Lower leg skin (tissue), 4 donors: ENCODE data around the gene RAD54L. TPM values are rescaled to one million over a fixed set of nuclear protein-coding genes. Genes with fewer than 3 reads are reported as not detected.

Source experiments
- DNase-seq, 2 donors: peaks; one replicate each; pipeline ENCODE4 v3.0.0-alpha.2; 2019; ENCODE audit warnings: low spot score in 2 of 2
- H3K4me3 ChIP-seq: fragments of 200-600 bp; sonication (generic); 2 replicates; pipeline ENCODE4 v1.5.1; 2017; ENCODE audit warnings: mild to moderate bottlenecking, low read depth; ENCODE audit not compliant: poor library complexity, severe bottlenecking
- POLR2A ChIP-seq, 2 donors: fragments of 450-650 bp; IDR thresholded peaks; one replicate each; pipeline ENCODE4 v1.6.1; 2016 to 2017; ENCODE audit warnings: antibody characterized with exemption in 2 of 2, mild to moderate bottlenecking in 1 of 2, moderate library complexity in 1 of 2
- WGBS, 2 donors: methylation state at CpG; one replicate each; pipeline ENCODE4 v1.1.5; 2018; 5-methylcytosine and 5-hydroxymethylcytosine counted together
- intact Hi-C: fragments of 100-400 bp; cut with DNase I; formaldehyde crosslinking; loops from one replicate; pipeline ENCODE4 v1.15.0; 2023; ENCODE audit warnings: low total_unique reads
- total RNA-seq, 4 donors: library from RNA; depleted of rRNA; stranded (reverse); fragments of >200 nt; gene quantifications; one replicate each; pipeline ENCODE4 v1.1.0, GENCODE V29; 2016
- TF ChIP-seq, protein P1 (sequence below), 3 donors: fragments of 450-650 bp; IDR thresholded peaks; one replicate each; pipeline ENCODE4 v1.5.1; 2016; ENCODE audit warnings: antibody characterized with exemption in 3 of 3, mild to moderate bottlenecking in 3 of 3, moderate library complexity in 2 of 3

RAD54L gene
- total RNA-seq, 4 donors from 2014 or later: 0.19 to 0.89 (median 0.47) TPM

DNA sequence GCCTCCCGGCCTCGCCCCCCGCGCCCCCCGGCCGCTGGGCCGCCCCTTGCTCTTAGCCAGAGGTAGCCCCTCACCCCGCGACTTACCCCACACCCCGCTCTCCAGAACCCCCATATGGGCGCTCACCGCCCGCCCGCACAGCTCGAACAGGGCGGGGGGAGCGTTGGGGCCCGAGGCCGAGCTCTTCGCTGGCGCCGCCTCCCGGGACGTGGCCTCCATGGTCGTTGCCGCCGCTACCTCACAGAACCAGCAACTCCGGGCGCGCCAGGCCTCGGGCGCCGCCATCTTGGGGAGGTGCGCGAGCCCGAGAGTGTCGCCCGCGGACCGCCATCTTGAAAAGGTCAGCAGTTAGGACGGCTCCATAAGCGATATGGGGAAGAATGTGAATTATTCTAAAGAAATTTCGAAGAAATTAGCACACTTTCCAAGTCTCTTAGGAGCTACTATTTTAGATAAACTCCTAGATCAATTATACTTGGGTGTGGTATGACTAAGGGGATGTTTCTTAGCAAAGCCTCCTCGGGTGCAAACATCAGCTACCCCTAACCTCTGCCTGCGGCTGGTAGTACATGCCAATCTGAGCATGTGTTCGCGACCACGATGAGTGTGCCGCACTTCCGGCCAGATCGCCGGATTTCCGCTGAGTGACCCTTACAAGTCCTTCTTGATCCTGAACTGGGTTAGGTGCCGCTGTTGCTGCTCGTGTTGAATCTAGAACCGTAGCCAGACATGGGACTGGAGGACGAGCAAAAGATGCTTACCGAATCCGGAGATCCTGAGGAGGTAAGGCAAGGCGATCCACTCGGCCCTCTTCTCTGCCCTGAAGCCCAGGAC, 55.7 kb downstream of the RAD54L start, which contains the start of the genes LRRC41 and UQCRH:
Gene LRRC41, minus strand, starts transcription at position 579 of the 834 bp plus-strand sequence. Its CDS starts 294 bp downstream, at position 285.
Gene UQCRH, plus strand, starts transcription at position 661 of the 834 bp plus-strand sequence. Its CDS starts 69 bp downstream, at position 730.
- peak in 1 of 2 donors; percentile 49 for TF ChIP-seq POLR2A (IDR thresholded peaks at IDR 0.05)
- TF ChIP-seq, protein P1, sequence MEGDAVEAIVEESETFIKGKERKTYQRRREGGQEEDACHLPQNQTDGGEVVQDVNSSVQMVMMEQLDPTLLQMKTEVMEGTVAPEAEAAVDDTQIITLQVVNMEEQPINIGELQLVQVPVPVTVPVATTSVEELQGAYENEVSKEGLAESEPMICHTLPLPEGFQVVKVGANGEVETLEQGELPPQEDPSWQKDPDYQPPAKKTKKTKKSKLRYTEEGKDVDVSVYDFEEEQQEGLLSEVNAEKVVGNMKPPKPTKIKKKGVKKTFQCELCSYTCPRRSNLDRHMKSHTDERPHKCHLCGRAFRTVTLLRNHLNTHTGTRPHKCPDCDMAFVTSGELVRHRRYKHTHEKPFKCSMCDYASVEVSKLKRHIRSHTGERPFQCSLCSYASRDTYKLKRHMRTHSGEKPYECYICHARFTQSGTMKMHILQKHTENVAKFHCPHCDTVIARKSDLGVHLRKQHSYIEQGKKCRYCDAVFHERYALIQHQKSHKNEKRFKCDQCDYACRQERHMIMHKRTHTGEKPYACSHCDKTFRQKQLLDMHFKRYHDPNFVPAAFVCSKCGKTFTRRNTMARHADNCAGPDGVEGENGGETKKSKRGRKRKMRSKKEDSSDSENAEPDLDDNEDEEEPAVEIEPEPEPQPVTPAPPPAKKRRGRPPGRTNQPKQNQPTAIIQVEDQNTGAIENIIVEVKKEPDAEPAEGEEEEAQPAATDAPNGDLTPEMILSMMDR (IDR thresholded peaks at IDR 0.05): no peak
- WGBS, 2 donors: 1 to 2% methylated on average over 30 to 61 of the region's 61 CpGs
- intact Hi-C loops: no loop called here
- peak; percentile 94 to 99 for DNase-seq
- H3K4me3 ChIP-seq: peak within 1 kb of the TSS; percentile 92

DNA sequence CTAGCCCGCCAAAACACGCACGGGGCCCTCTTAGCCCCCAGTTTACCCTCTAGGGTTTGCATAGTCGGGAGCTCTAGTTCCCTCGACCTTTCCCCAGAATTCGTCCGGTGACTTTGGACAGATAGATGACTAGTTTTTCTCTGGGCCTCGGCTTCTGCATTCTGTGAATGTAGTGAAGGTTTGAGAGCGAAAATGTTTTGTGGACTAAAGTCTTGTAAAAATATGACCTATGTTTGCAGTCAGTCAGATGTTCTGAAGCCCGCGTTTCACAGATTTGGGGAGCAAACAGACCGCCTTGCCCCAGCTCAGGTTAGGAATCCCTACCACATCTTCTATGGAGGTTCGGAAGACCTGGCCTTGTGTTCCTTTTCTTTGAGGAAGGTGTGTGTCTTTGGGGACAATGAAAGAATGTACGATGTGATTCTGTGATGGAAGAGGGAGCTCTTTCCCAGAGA, 56.3 kb downstream of the RAD54L start:
- no peak for TF ChIP-seq POLR2A (IDR thresholded peaks at IDR 0.05)
- TF ChIP-seq, protein P1 (IDR thresholded peaks at IDR 0.05): no peak
- WGBS, 2 donors: 0 to 1% methylated on average over 14 of the region's 14 CpGs

DNA sequence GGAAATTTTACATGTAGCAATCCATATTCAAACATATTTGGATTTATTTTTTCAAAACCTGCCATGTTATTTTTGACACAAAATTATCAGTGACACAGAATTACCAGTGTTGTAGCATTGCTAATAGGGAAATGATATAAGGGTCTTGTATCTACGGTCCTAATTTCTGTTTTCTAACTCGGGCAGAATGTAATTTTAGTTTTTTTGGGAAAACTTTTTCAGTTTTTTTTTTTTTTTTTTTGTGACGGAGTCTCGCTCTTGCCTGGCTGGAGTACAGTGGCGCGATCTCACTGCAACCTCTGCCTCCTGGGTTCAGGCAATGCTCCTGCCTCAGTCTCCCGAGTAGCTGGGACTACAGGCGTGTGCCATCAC, 58.6 kb downstream of the RAD54L start:
- no peak overlapping the region for H3K4me3 ChIP-seq
- no peak for DNase-seq
- TF ChIP-seq POLR2A (IDR thresholded peaks at IDR 0.05): no peak
- TF ChIP-seq, protein P1 (IDR thresholded peaks at IDR 0.05): no peak
- intact Hi-C loops: no loop called here
- 90 to 93% methylated on average over 8 of the region's 8 CpGs for WGBS, 2 donors

More for the DNA sequence above, 56.3 kb downstream of the RAD54L start:
- no peak for DNase-seq
- intact Hi-C loops: no loop called here
- peak overlapping the region; percentile 52 for H3K4me3 ChIP-seq

DNA sequence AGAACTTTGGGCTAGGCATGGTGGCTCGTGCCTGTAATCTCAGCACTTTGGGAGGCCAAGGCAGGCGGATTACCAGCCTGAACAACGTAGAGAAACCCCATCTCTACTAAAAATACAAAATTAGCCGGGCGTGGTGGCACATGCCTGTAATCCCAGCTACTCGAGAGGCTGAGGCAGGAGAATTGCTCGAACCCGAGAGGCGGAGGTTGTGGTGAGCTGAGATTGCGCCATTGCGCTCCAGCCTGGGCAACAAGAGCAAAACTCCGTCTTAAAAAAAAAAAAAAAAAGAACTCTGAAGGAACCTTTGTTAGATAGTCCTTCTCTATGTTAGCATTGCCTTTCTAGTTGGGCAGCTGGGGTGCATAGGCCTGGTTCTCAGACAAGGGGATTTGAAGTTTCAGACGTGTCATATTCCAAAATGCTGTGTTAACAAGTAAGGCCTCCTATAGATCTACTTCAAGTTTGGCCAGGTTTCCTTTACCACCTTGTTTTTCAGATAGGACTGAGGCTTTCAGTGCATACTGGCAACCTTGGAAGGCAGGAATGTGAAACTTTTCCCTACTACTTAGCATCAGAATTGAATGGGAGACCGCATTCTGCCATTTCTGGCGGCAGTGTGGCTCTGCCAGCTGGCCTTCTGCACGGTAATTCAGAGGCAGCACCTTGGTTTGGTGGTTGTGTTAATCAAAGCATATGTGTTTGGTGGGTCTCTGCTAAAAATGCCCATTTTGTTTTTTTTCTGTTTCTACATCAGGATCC, 62.0 kb downstream of the RAD54L start:
- peak in 1 of 2 donors; percentile 40 for DNase-seq
- H3K4me3 ChIP-seq: no peak overlapping the region
- 85 to 92% methylated on average over 16 of the region's 16 CpGs for WGBS, 2 donors
- TF ChIP-seq, protein P1 (IDR thresholded peaks at IDR 0.05): no peak
- TF ChIP-seq POLR2A (IDR thresholded peaks at IDR 0.05): no peak
- intact Hi-C loops: no loop called here

DNA sequence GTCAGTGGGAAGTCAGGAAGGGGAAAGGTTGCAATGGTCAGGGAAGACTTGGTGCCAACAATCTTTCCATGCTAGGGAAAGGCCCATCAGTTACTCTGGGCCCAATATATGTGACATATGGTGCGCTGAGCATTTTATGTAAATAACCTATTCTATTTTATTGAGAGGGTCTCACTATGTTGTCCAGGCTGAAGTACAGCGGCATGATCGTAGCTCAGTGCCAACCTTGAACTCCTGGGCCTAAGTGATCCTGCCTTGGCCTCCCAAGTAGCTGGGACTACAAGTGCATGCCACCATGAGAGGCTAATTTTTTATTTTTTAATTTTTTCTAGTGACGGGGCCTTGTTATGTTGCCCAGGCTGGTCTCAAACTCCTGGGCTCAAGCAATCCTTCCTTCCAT, 62.8 kb downstream of the RAD54L start:
- 94 to 95% methylated on average over 4 of the region's 4 CpGs for WGBS, 2 donors
- intact Hi-C loops: no loop called here
- no peak for TF ChIP-seq POLR2A (IDR thresholded peaks at IDR 0.05)
- TF ChIP-seq, protein P1 (IDR thresholded peaks at IDR 0.05): no peak
- DNase-seq: peak in 1 of 2 donors; percentile 21
- no peak overlapping the region for H3K4me3 ChIP-seq
